ENCODE measurements around the gene ATF2.

The ATF2 gene

DNA sequence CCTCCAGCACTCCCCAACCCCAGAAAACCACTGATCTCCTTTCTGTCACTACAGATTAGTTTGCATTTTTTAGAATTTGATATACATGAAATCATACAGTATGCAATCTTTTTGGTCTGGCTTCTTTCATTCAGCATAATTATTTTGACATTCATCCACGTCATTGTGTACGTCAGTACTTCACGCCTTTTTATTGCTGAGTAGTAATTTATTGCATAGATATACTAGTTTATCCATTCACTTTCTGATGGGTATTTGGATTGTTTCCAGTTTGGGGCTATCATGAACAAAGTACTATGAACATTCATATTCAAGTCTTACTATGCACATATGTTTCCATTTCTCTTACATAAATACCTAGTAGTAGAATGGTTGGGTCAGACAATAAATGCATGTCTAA, 142.8 kb downstream of the ATF2 start:
- no peak for DNase-seq

DNA sequence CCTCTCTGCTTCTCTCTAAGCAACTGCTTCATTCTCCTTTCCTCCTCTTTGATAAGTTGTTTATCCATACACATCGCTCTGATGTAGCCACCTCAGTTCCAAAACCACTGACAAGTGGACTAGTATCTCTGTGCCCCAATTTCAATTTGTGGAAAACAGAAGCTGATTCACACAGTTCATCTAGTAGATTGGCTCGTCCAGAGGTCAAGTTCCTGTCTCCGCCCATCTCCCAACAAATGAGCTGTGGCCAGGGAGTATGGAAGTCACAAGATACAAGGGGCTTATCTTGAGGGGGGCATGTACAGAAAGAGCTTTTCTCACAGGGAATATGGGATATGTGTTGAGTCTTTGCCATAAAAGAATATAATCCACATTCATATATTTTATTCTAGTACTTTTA, 145.1 kb downstream of the ATF2 start:
- DNase-seq, result no peak

Measured in fibroblast of skin of back (primary cell).